ENCODE results near the gene MTMR1.

Gene MTMR1

GRCh38 chrX:150757371-150757770 is 64.2 kb downstream of the MTMR1 start:
- no peak overlapping the region for H3K9ac ChIP-seq (ENCODE audit: low read length)
- H4K20me1 ChIP-seq (ENCODE audit: insufficient read depth, low read length) = no peaks in the 10 kb centered on the region
- H3K79me2 ChIP-seq (ENCODE audit: low read length) = no peaks in the 10 kb centered on the region
- H3K9me3 ChIP-seq (replicated peaks; ENCODE audit: insufficient read depth, low read length) = no peaks in the 10 kb centered on the region
- DNase-seq = no peak
- H3K9me2 ChIP-seq (replicated peaks; ENCODE audit: insufficient read depth, low read length) = no peaks in the 10 kb centered on the region
- no peaks in the 10 kb centered on the region for H3K27me3 ChIP-seq (replicated peaks; ENCODE audit: insufficient read depth, low read length)
- H3F3A ChIP-seq (ENCODE audit: insufficient read depth, low read length) = no peaks in the 10 kb centered on the region
- no peaks in the 10 kb centered on the region; the same call in 1 of the 2 replicates for H3K36me3 ChIP-seq (replicated peaks; ENCODE audit: insufficient read depth, low read length)
- no peak overlapping the region for H3K27ac ChIP-seq (ENCODE audit: low read length)
- TF ChIP-seq CTCF (IDR thresholded peaks at IDR 0.05; ENCODE audit: low read length) (no peak), EZH2 (optimal IDR thresholded peaks at IDR 0.05; ENCODE audit: low read depth, low read length) (no peak), EZH2phosphoT487 (IDR thresholded peaks at IDR 0.05; ENCODE audit: low read length) (no peak)
- no peak overlapping the region for H3K4me2 ChIP-seq (ENCODE audit: low read depth, low read length)
- no peak overlapping the region for H3K4me3 ChIP-seq (ENCODE audit: low read length)
- no peaks in the 10 kb centered on the region for H3K4me1 ChIP-seq (ENCODE audit: low read length)
- no peak overlapping the region for H2AFZ ChIP-seq (ENCODE audit: low read length)

GRCh38 chrX:150759568-150760416 is 66.6 kb downstream of the MTMR1 start:
- TF ChIP-seq EZH2 (optimal IDR thresholded peaks at IDR 0.05; ENCODE audit: low read depth, low read length) = no peak
- TF ChIP-seq EZH2phosphoT487 (IDR thresholded peaks at IDR 0.05; ENCODE audit: low read length) = no peak
- TF ChIP-seq CTCF (IDR thresholded peaks at IDR 0.05; ENCODE audit: low read length) = no peak

GRCh38 chrX:150761176-150761818 is 68.1 kb downstream of the MTMR1 start:
- Histone ChIP-seq H3K4me1 (ENCODE audit: low read length) (no peaks in the 10 kb centered on the region), H3F3A (ENCODE audit: insufficient read depth, low read length) (no peaks in the 10 kb centered on the region), H4K20me1 (ENCODE audit: insufficient read depth, low read length) (no peaks in the 10 kb centered on the region), H3K4me3 (ENCODE audit: low read length) (no peak overlapping the region), H3K9me2 (replicated peaks; ENCODE audit: insufficient read depth, low read length) (no peaks in the 10 kb centered on the region), H3K9me3 (replicated peaks; ENCODE audit: insufficient read depth, low read length) (no peaks in the 10 kb centered on the region), H3K27ac (ENCODE audit: low read length) (no peak overlapping the region), H3K9ac (ENCODE audit: low read length) (no peak overlapping the region), H3K79me2 (ENCODE audit: low read length) (no peaks in the 10 kb centered on the region), H3K36me3 (replicated peaks; ENCODE audit: insufficient read depth, low read length) (no peaks in the 10 kb centered on the region), H2AFZ (ENCODE audit: low read length) (no peak overlapping the region), H3K27me3 (replicated peaks; ENCODE audit: insufficient read depth, low read length) (no peaks in the 10 kb centered on the region), H3K4me2 (ENCODE audit: low read depth, low read length) (no peak overlapping the region)
- TF ChIP-seq EZH2 (optimal IDR thresholded peaks at IDR 0.05; ENCODE audit: low read depth, low read length) (no peak), EZH2phosphoT487 (IDR thresholded peaks at IDR 0.05; ENCODE audit: low read length) (no peak), CTCF (IDR thresholded peaks at IDR 0.05; ENCODE audit: low read length) (no peak)
- no peak for DNase-seq

More at GRCh38 chrX:150759568-150760416, 66.6 kb downstream of the MTMR1 start:
- no peak overlapping the region for H3K27ac ChIP-seq (ENCODE audit: low read length)
- no peak overlapping the region for H3K4me3 ChIP-seq (ENCODE audit: low read length)
- H3K9me2 ChIP-seq (replicated peaks; ENCODE audit: insufficient read depth, low read length) = no peaks in the 10 kb centered on the region
- H3K4me1 ChIP-seq (ENCODE audit: low read length) = no peaks in the 10 kb centered on the region
- H3K9me3 ChIP-seq (replicated peaks; ENCODE audit: insufficient read depth, low read length) = no peaks in the 10 kb centered on the region
- H2AFZ ChIP-seq (ENCODE audit: low read length) = no peak overlapping the region
- DNase-seq = no peak
- H3K4me2 ChIP-seq (ENCODE audit: low read depth, low read length) = no peak overlapping the region
- no peaks in the 10 kb centered on the region for H3F3A ChIP-seq (ENCODE audit: insufficient read depth, low read length)
- H3K27me3 ChIP-seq (replicated peaks; ENCODE audit: insufficient read depth, low read length) = no peaks in the 10 kb centered on the region
- no peaks in the 10 kb centered on the region for H3K36me3 ChIP-seq (replicated peaks; ENCODE audit: insufficient read depth, low read length)
- no peak overlapping the region for H3K9ac ChIP-seq (ENCODE audit: low read length)
- H3K79me2 ChIP-seq (ENCODE audit: low read length) = no peaks in the 10 kb centered on the region
- no peaks in the 10 kb centered on the region for H4K20me1 ChIP-seq (ENCODE audit: insufficient read depth, low read length)
